ENCODE results near the gene TMEM252. TPM values are rescaled to one million over a fixed set of nuclear protein-coding genes. Genes with fewer than 3 reads are reported as not detected.

TMEM252 gene
- total RNA-seq, 4 donors from 2014 or later, result not detected

GRCh38 chr9:68538200-68538599 is 2.5 kb downstream of the TMEM252 start:
- TF ChIP-seq POLR2A (IDR thresholded peaks at IDR 0.05) (no peak), CTCF (IDR thresholded peaks at IDR 0.05) (no peak)
- WGBS, 2 donors, result 37 to 41% methylated on average over 3 of the region's 3 CpGs
- intact Hi-C loops (cut with DNase I; ENCODE audit: low total_unique reads), result no loop called here
- H3K4me3 ChIP-seq (ENCODE audit: low read depth, poor library complexity, severe bottlenecking), result no peak overlapping the region
- no peak for DNase-seq (ENCODE audit: low spot score in 2 of 2)

DNA sequence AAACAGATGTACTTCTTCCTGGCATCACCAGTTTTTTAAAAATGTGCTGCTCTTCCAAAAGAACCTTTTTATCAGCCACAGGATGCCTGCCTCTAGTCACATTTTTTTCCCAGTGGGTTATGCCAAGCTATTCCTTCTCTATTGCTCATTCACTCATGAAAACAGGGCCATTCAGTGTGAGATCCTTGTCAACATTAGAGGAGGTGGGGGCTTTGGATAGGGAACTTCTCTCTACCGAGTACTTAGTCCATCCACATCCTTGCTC is 3.1 kb downstream of the TMEM252 start:
- no peak overlapping the region for H3K4me3 ChIP-seq (ENCODE audit: low read depth, poor library complexity, severe bottlenecking)
- TF ChIP-seq CTCF (IDR thresholded peaks at IDR 0.05), result no peak
- TF ChIP-seq POLR2A (IDR thresholded peaks at IDR 0.05), result no peak
- intact Hi-C loops (cut with DNase I; ENCODE audit: low total_unique reads), result no loop called here
- 86 to 90% methylated on average over 1 of the region's 1 CpG for WGBS, 2 donors
- DNase-seq (ENCODE audit: low spot score in 2 of 2), result no peak

- WGBS, 2 donors, result 81% methylated on average over 10 of the region's 10 CpGs
- no peak for DNase-seq (ENCODE audit: low spot score in 2 of 2)
- TF ChIP-seq POLR2A (IDR thresholded peaks at IDR 0.05), result no peak
- H3K4me3 ChIP-seq (ENCODE audit: low read depth, poor library complexity, severe bottlenecking), result no peak overlapping the region
- intact Hi-C loops (cut with DNase I; ENCODE audit: low total_unique reads), result no loop called here
Measured at GRCh38 chr9:68536876-68537615, 3.6 kb downstream of the TMEM252 start.

GRCh38 chr9:68533678-68534077 is 7.0 kb downstream of the TMEM252 start:
- no peak for DNase-seq (ENCODE audit: low spot score in 2 of 2)
- TF ChIP-seq CTCF (IDR thresholded peaks at IDR 0.05) (no peak), POLR2A (IDR thresholded peaks at IDR 0.05) (no peak)
- intact Hi-C loops (cut with DNase I; ENCODE audit: low total_unique reads), result no loop called here
- WGBS, 2 donors, result 67 to 80% methylated on average over 3 of the region's 3 CpGs
- no peak overlapping the region for H3K4me3 ChIP-seq (ENCODE audit: low read depth, poor library complexity, severe bottlenecking)

- 80 to 87% methylated on average over 4 of the region's 4 CpGs for WGBS, 2 donors
- intact Hi-C loops (cut with DNase I; ENCODE audit: low total_unique reads), result no loop called here
- TF ChIP-seq CTCF (IDR thresholded peaks at IDR 0.05), result no peak
- TF ChIP-seq POLR2A (IDR thresholded peaks at IDR 0.05), result no peak
- no peak overlapping the region for H3K4me3 ChIP-seq (ENCODE audit: low read depth, poor library complexity, severe bottlenecking)
- DNase-seq (ENCODE audit: low spot score in 2 of 2), result no peak
Measured at GRCh38 chr9:68532131-68532530, 8.6 kb downstream of the TMEM252 start.

DNA sequence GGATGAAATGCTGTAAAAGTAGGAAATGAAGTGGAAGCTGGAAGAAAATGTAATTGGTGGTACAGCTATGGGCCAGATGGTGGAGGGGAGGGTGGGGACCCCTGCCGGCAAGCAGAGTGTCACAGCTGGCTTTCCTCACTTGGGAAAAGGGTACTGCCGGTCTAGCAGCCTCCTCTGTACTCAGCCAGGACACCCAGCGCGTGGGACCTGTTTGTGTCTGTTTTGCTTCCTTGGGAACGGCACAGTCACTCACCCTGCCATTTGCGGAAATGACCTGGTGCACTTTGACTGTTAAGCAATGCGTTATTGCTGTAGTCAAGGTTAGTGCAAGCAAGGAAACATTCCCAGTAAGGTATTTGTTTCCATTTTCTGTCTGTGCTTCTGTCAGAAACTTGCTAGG is 10.1 kb downstream of the TMEM252 start:
- WGBS, 2 donors, result 33 to 34% methylated on average over 7 of the region's 7 CpGs
- DNase-seq (ENCODE audit: low spot score in 2 of 2), result no peak
- TF ChIP-seq POLR2A (IDR thresholded peaks at IDR 0.05), result no peak
- no peak overlapping the region for H3K4me3 ChIP-seq (ENCODE audit: low read depth, poor library complexity, severe bottlenecking)
- intact Hi-C loops (cut with DNase I; ENCODE audit: low total_unique reads), result no loop called here

DNA sequence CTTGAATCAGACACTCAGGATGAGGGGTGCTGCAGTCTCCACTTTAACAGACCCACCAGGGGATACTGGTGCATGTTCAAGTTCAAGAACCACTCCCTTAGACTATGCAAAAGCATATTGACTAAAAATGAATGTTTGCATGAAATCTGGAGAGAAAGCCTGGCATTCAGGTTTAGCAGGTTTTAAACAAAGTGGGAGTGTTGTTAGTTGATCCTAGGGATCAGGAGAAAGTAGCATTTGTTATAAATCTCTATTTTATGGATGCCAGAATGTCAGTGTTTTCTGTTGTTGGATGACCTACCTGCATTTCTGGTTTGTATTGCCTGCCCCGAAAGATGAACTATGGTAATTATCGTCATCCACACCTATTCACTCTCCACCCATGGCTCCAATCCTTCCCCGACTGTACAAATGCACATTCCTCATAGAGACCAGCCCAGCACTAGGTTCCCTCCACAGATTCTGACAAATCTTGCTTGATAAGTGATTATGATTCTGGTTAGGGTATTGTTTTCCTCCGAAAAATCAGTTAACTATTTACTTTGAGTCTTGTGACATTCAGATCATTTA is 17.2 kb downstream of the TMEM252 start:
- intact Hi-C loops (cut with DNase I; ENCODE audit: low total_unique reads), result no loop called here
- WGBS, 2 donors, result 58 to 59% methylated on average over 4 of the region's 4 CpGs
- DNase-seq (ENCODE audit: low spot score in 2 of 2), result no peak

More for the DNA sequence above, 17.2 kb downstream of the TMEM252 start:
- TF ChIP-seq CTCF (IDR thresholded peaks at IDR 0.05) (no peak), POLR2A (IDR thresholded peaks at IDR 0.05) (no peak)
- no peak overlapping the region for H3K4me3 ChIP-seq (ENCODE audit: low read depth, poor library complexity, severe bottlenecking)

Data from lower leg skin (tissue), 4 donors.